Measurements from ENCODE around the gene BCAN.
A peak's percentile ranks its signal among the peaks of the same experiment; 100 is the strongest.

Gene BCAN

GRCh38 chr1:156696755-156697154, 54.8 kb downstream of the BCAN start:
- peaks cover 47% of the 10 kb centered on the region for H3K36me3 Mint-ChIP-seq (ENCODE audit: low read depth)
- H3K4me3 Mint-ChIP-seq = peak overlapping the region in 2 of 3 experiments; percentile 38 to 40
- no peaks in the 10 kb centered on the region for H3K27me3 Mint-ChIP-seq (ENCODE audit: low read depth)
- peaks cover 60% of the 10 kb centered on the region for H3K4me1 Mint-ChIP-seq
- no peak for TF ChIP-seq CTCF (IDR thresholded peaks at IDR 0.05; ENCODE audit: unreplicated experiment in 3 of 3)
- H3K9me3 Mint-ChIP-seq = no peaks in the 10 kb centered on the region
- H3K27ac Mint-ChIP-seq = peak overlapping the region; percentile 79 to 91 (median 80)

- Mint-ChIP-seq H3K4me3 (peak overlapping the region in 1 of 3 experiments; percentile 22), H3K36me3 (ENCODE audit: low read depth) (peaks cover 47% of the 10 kb centered on the region), H3K9me3 (no peaks in the 10 kb centered on the region), H3K4me1 (peaks cover 53% of the 10 kb centered on the region), H3K27me3 (ENCODE audit: low read depth) (no peaks in the 10 kb centered on the region), H3K27ac (peak overlapping the region; percentile 41 to 91 (median 79))
- TF ChIP-seq CTCF (IDR thresholded peaks at IDR 0.05; ENCODE audit: unreplicated experiment in 3 of 3) = no peak
These were observed 55.6 kb downstream of the BCAN start for GRCh38 chr1:156697481-156697880.

- TF ChIP-seq CTCF (IDR thresholded peaks at IDR 0.05; ENCODE audit: unreplicated experiment in 3 of 3) = no peak
- H3K4me3 Mint-ChIP-seq = peak overlapping the region in 2 of 3 experiments; percentile 37 to 44
- peak overlapping the region in 2 of 3 experiments; percentile 61 to 81 for H3K27ac Mint-ChIP-seq
- peaks cover 50% of the 10 kb centered on the region for H3K4me1 Mint-ChIP-seq
- no peaks in the 10 kb centered on the region for H3K27me3 Mint-ChIP-seq (ENCODE audit: low read depth)
- no peaks in the 10 kb centered on the region for H3K9me3 Mint-ChIP-seq
- peaks cover 52% of the 10 kb centered on the region for H3K36me3 Mint-ChIP-seq (ENCODE audit: low read depth)
These were observed 57.1 kb downstream of the BCAN start for GRCh38 chr1:156698995-156699394.

- H3K4me1 Mint-ChIP-seq = peaks cover 50% of the 10 kb centered on the region
- H3K36me3 Mint-ChIP-seq (ENCODE audit: low read depth) = peaks cover 52% of the 10 kb centered on the region
- TF ChIP-seq CTCF (IDR thresholded peaks at IDR 0.05; ENCODE audit: unreplicated experiment in 3 of 3) = no peak
- H3K9me3 Mint-ChIP-seq = no peaks in the 10 kb centered on the region
- H3K4me3 Mint-ChIP-seq = peak overlapping the region; percentile 4 to 86 (median 40)
- H3K27ac Mint-ChIP-seq = peak overlapping the region; percentile 11 to 48 (median 36)
- no peaks in the 10 kb centered on the region for H3K27me3 Mint-ChIP-seq (ENCODE audit: low read depth)
These were observed 59.0 kb downstream of the BCAN start for GRCh38 chr1:156700736-156701531.

GRCh38 chr1:156703336-156703735, 61.4 kb downstream of the BCAN start:
- no peak for TF ChIP-seq CTCF (IDR thresholded peaks at IDR 0.05; ENCODE audit: unreplicated experiment in 3 of 3)

More at GRCh38 chr1:156703336-156703735, 61.4 kb downstream of the BCAN start:
- H3K9me3 Mint-ChIP-seq = no peaks in the 10 kb centered on the region
- H3K36me3 Mint-ChIP-seq (ENCODE audit: low read depth) = peaks cover 34% of the 10 kb centered on the region
- peak overlapping the region in 2 of 3 experiments; percentile 97 to 98 for H3K27ac Mint-ChIP-seq
- peaks cover 53% of the 10 kb centered on the region for H3K4me1 Mint-ChIP-seq
- H3K4me3 Mint-ChIP-seq = peak overlapping the region; percentile 84 to 89 (median 86)
- no peaks in the 10 kb centered on the region for H3K27me3 Mint-ChIP-seq (ENCODE audit: low read depth)
